ENCODE results near the gene UGT3A2.

UGT3A2 gene

DNA sequence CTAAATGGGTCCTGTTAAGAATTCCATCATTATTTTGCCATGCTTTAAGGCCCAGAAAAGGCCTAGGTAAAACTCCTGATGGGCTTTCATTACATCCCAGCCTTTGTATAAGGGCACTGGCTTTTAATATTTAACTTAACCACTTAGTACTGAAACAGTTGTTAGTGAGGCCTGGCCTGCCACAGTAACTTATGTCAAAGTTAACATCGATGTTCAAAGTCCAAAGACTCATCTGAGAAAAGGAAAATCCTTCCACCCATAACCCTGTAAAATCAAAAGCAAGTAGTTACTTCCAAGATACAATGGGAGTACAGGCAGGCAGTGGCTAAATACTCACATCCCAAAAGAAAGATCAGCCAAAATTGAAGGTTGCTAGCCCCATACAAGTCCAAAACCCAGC, 60.5 kb downstream of the UGT3A2 start:
- no peak for DNase-seq (ENCODE audit: low spot score)

DNA sequence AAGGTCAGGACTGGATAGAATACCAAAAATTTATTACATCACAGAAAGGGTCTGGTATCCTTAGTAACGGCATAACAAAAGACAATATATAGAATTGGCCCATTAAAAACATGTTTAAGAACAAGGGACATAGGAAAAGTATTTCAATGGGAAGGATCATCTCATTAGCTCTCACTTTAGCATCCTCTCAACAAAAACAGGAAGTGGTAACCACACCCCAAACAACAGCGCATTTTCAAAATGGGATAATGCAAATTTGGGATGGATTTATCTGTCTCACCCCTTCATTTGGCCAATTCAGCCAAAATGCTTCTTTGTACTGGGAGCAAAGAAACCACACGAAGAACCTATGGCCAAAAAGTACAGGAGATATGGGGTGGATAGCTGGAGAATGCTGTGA, 65.7 kb downstream of the UGT3A2 start:
- no peak for DNase-seq (ENCODE audit: low spot score)

GRCh38 chr5:35999547-35999946, 67.1 kb downstream of the UGT3A2 start:
- DNase-seq (ENCODE audit: low spot score), result no peak

GRCh38 chr5:35996076-35996475, 70.6 kb downstream of the UGT3A2 start:
- no peak for DNase-seq (ENCODE audit: low spot score)

GRCh38 chr5:35990941-35991611, 75.6 kb downstream of the UGT3A2 start, which contains the start of gene UGT3A1:
Gene UGT3A1 (minus strand): TSS chr5:35991390. CDS start chr5:35991240, 150 bp downstream.
- no peak for DNase-seq (ENCODE audit: low spot score)

GRCh38 chr5:35990520-35990919, 76.2 kb downstream of the UGT3A2 start:
- no peak for DNase-seq (ENCODE audit: low spot score)

DNA sequence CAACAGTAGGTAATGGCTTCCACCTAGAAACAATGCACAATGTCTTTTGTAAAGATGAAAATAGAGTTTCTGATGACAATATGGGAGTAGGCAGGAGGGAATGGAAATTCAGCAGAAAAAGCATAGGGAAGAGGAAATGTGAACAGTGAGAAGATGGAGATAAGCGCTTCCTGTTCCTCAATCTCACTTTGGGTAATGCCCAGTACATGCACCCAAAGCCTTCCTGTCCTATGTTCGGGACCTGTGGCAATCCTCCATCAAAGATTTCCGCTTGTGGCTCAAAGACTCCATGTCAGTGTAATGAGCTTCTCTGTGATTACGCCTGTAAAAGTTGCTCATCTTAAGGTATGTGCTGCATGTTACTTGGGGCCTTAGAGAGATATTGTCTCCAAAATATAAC, 78.2 kb downstream of the UGT3A2 start:
- no peak for DNase-seq (ENCODE audit: low spot score)

GRCh38 chr5:35987776-35988175, 78.9 kb downstream of the UGT3A2 start:
- DNase-seq (ENCODE audit: low spot score), result no peak
